OCI-LY1 (cell line): ENCODE measurements around the gene MAN1C1.

Experiments used
- H2AFZ ChIP-seq: fragments of 200-600 bp; sonication (generic), shearing (Covaris generic); 2 replicates; pipeline ENCODE4 v1.6.0; 2014; ENCODE audit warnings: antibody characterized with exemption, mild to moderate bottlenecking, low read length
- H3F3A ChIP-seq: fragments of 200-600 bp; sonication (generic), shearing (Covaris generic); 2 replicates; pipeline ENCODE4 v1.6.0; 2014; ENCODE audit warnings: mild to moderate bottlenecking, antibody characterized with exemption, low read length, moderate library complexity; ENCODE audit not compliant: insufficient read depth
- H3K27ac ChIP-seq: fragments of 200-600 bp; sonication (generic); 2 replicates; pipeline ENCODE4 v1.5.1; 2014; ENCODE audit warnings: low read length, mixed run types, mild to moderate bottlenecking, low read depth; ENCODE audit not compliant: poor library complexity, severe bottlenecking
- H3K27me3 ChIP-seq: fragments of 200-600 bp; sonication (generic); 2 replicates; pipeline ENCODE4 v1.6.0; 2014; ENCODE audit warnings: antibody characterized with exemption, mild to moderate bottlenecking, low read length, moderate library complexity; ENCODE audit not compliant: insufficient read depth
- H3K36me3 ChIP-seq: fragments of 200-600 bp; sonication (generic); 2 replicates; pipeline ENCODE4 v1.6.1; 2014; ENCODE audit warnings: mild to moderate bottlenecking, antibody characterized with exemption, low read length, moderate library complexity, mixed read lengths; ENCODE audit not compliant: insufficient read depth
- H3K4me1 ChIP-seq: fragments of 200-600 bp; sonication (generic); 2 replicates; pipeline ENCODE4 v1.5.1; 2014; ENCODE audit warnings: mild to moderate bottlenecking, low read length, moderate library complexity; ENCODE audit not compliant: insufficient read depth, severe bottlenecking
- H3K4me2 ChIP-seq: fragments of 200-600 bp; sonication (generic), shearing (Covaris generic); 2 replicates; pipeline ENCODE4 v1.6.1; 2014; ENCODE audit warnings: low read length
- H3K4me3 ChIP-seq: fragments of 200-600 bp; sonication (generic); 2 replicates; pipeline ENCODE4 v1.5.1; 2014; ENCODE audit warnings: low read length, low read depth, mild to moderate bottlenecking, mixed read lengths; ENCODE audit not compliant: poor library complexity, severe bottlenecking
- H3K79me2 ChIP-seq: fragments of 200-600 bp; shearing (Covaris generic); 2 replicates; pipeline ENCODE4 v1.6.1; 2016; ENCODE audit warnings: mixed run types, low read length, mixed read lengths; ENCODE audit not compliant: insufficient read depth
- H3K9ac ChIP-seq: fragments of 200-600 bp; sonication (generic), shearing (Covaris generic); 2 replicates; pipeline ENCODE4 v1.6.1; 2014; ENCODE audit warnings: mild to moderate bottlenecking, low read length, mixed read lengths
- H3K9me2 ChIP-seq: fragments of 200-600 bp; sonication (generic), shearing (Covaris generic); 2 replicates; pipeline ENCODE4 v1.6.1; 2014; ENCODE audit warnings: low read depth, mild to moderate bottlenecking, low read length, mixed read lengths
- H3K9me3 ChIP-seq: fragments of 200-600 bp; shearing (Covaris generic); 2 replicates; pipeline ENCODE4 v1.6.1; 2014; ENCODE audit warnings: low read length, mixed read lengths
- H4K20me1 ChIP-seq: fragments of 200-600 bp; sonication (generic), shearing (Covaris generic); 2 replicates; pipeline ENCODE4 v1.6.0; 2016; ENCODE audit warnings: mild to moderate bottlenecking, low read length; ENCODE audit not compliant: insufficient read depth
- CTCF ChIP-seq: fragments of 200-600 bp; sonication (generic), shearing (Covaris generic); IDR thresholded peaks from 2 replicates; pipeline ENCODE4 v1.5.1; 2017; ENCODE audit warnings: mild to moderate bottlenecking, antibody characterized with exemption, low read length, moderate library complexity, mixed read lengths
- EZH2 ChIP-seq: fragments of 200-600 bp; sonication (generic), shearing (Covaris generic); IDR thresholded peaks from 2 replicates; pipeline ENCODE4 v1.8.0; 2017; ENCODE audit warnings: borderline replicate concordance, mixed run types, mild to moderate bottlenecking, antibody characterized with exemption, low read length, moderate library complexity, mixed read lengths

MAN1C1 gene

GRCh38 chr1:25763493-25763892, 146.9 kb downstream of the MAN1C1 start:
- 0 out of 2 replicates have a peak, but pooled peaks cover 3% of the 10 kb centered on the region for H3K27me3 ChIP-seq

GRCh38 chr1:25765136-25765922, 148.7 kb downstream of the MAN1C1 start:
- H2AFZ ChIP-seq: no peak overlapping the region
- no peak overlapping the region for H3K4me2 ChIP-seq
- H3F3A ChIP-seq: no peaks in the 10 kb centered on the region

More at GRCh38 chr1:25763493-25763892, 146.9 kb downstream of the MAN1C1 start:
- Histone ChIP-seq H2AFZ (no peak overlapping the region), H3K9ac (no peak overlapping the region), H3K4me3 (no peak overlapping the region), H3F3A (no peaks in the 10 kb centered on the region), H3K36me3 (no peaks in the 10 kb centered on the region), H3K4me2 (no peak overlapping the region), H3K79me2 (no peaks in the 10 kb centered on the region), H3K4me1 (no peaks in the 10 kb centered on the region), H3K9me2 (no peaks in the 10 kb centered on the region), H3K27ac (no peak overlapping the region), H3K9me3 (no peaks in the 10 kb centered on the region), H4K20me1 (no peaks in the 10 kb centered on the region)
- TF ChIP-seq EZH2: no peak
- no peak for TF ChIP-seq CTCF

GRCh38 chr1:25765923-25766589, 149.5 kb downstream of the MAN1C1 start:
- Histone ChIP-seq H3F3A (no peaks in the 10 kb centered on the region), H3K9ac (no peak overlapping the region), H3K9me3 (no peaks in the 10 kb centered on the region), H3K27me3 (0 out of 2 replicates have a peak, but pooled peaks cover 3% of the 10 kb centered on the region), H3K79me2 (no peaks in the 10 kb centered on the region), H3K27ac (no peak overlapping the region), H3K4me1 (no peaks in the 10 kb centered on the region), H4K20me1 (no peaks in the 10 kb centered on the region), H3K4me2 (no peak overlapping the region), H3K9me2 (no peaks in the 10 kb centered on the region), H3K4me3 (no peak overlapping the region), H3K36me3 (no peaks in the 10 kb centered on the region), H2AFZ (no peak overlapping the region)
- TF ChIP-seq EZH2 (no peak), CTCF (no peak)

More at GRCh38 chr1:25765136-25765922, 148.7 kb downstream of the MAN1C1 start:
- Histone ChIP-seq H3K4me1 (no peaks in the 10 kb centered on the region), H3K9ac (no peak overlapping the region), H3K4me3 (no peak overlapping the region), H3K79me2 (no peaks in the 10 kb centered on the region), H4K20me1 (no peaks in the 10 kb centered on the region), H3K36me3 (no peaks in the 10 kb centered on the region), H3K27me3 (0 out of 2 replicates have a peak, but pooled peaks cover 3% of the 10 kb centered on the region), H3K27ac (no peak overlapping the region), H3K9me2 (no peaks in the 10 kb centered on the region), H3K9me3 (no peaks in the 10 kb centered on the region)
- TF ChIP-seq CTCF (no peak), EZH2 (no peak)
